Trophoblast cell (in vitro differentiated cells and primary cell): Measurements from ENCODE around the gene ROR2.

Source experiments
- DNase-seq, 2 donors: peaks; one replicate each; pipeline ENCODE4 v3.0.0-alpha.2; 2016
- H2AFZ ChIP-seq: 2 replicates; pipeline ENCODE4 v1.6.1; 2013; ENCODE audit warnings: low read length, moderate library complexity, mild to moderate bottlenecking; ENCODE audit not compliant: insufficient read depth, poor library complexity
- H2AK5ac ChIP-seq: 2 replicates; pipeline ENCODE4 v1.6.1; 2013; ENCODE audit warnings: mild to moderate bottlenecking, low read length
- H2BK120ac ChIP-seq: 2 replicates; pipeline ENCODE4 v1.6.1; 2013; ENCODE audit warnings: low read length, mild to moderate bottlenecking, moderate library complexity; ENCODE audit not compliant: insufficient read depth, poor library complexity
- H2BK12ac ChIP-seq: 2 replicates; pipeline ENCODE4 v1.6.1; 2013; ENCODE audit warnings: mild to moderate bottlenecking, low read length, moderate library complexity
- H2BK5ac ChIP-seq: 2 replicates; pipeline ENCODE4 v1.6.1; 2013; ENCODE audit warnings: low read length, low read depth, moderate library complexity, mild to moderate bottlenecking; ENCODE audit not compliant: poor library complexity
- H3K14ac ChIP-seq: 2 replicates; pipeline ENCODE4 v1.6.1; 2013; ENCODE audit warnings: mild to moderate bottlenecking, low read length
- H3K18ac ChIP-seq: 2 replicates; pipeline ENCODE4 v1.6.1; 2013; ENCODE audit warnings: mild to moderate bottlenecking, low read length
- H3K23ac ChIP-seq: 2 replicates; pipeline ENCODE4 v1.6.1; 2013; ENCODE audit warnings: low read length
- H3K27ac ChIP-seq: 2 replicates; pipeline ENCODE4 v1.5.1; 2013; ENCODE audit warnings: low read depth, mild to moderate bottlenecking, inconsistent platforms, low read length, moderate library complexity
- H3K27me3 ChIP-seq: 2 replicates; pipeline ENCODE4 v1.6.1; 2013; ENCODE audit warnings: inconsistent platforms, mild to moderate bottlenecking, low read length, moderate library complexity; ENCODE audit not compliant: insufficient read depth
- H3K36me3 ChIP-seq, 2 experiments: 1 replicate in 1 of 2; 2 replicates in 1 of 2; pipeline ENCODE4 v1.6.1; 2013; ENCODE audit warnings: low read length in 2 of 2, mild to moderate bottlenecking in 2 of 2, moderate library complexity in 1 of 2; ENCODE audit not compliant: insufficient read depth in 2 of 2, control insufficient read depth in 1 of 2
- H3K4ac ChIP-seq: 2 replicates; pipeline ENCODE4 v1.6.1; 2013; ENCODE audit warnings: low read depth, mild to moderate bottlenecking, low read length, moderate library complexity
- H3K4me1 ChIP-seq, 2 experiments: 1 replicate in 1 of 2; 2 replicates in 1 of 2; pipeline ENCODE4 v1.6.1; 2013; ENCODE audit warnings: low read length in 2 of 2, mild to moderate bottlenecking in 2 of 2, moderate library complexity in 1 of 2; ENCODE audit not compliant: insufficient read depth in 2 of 2, control insufficient read depth in 1 of 2
- H3K4me2 ChIP-seq: 2 replicates; pipeline ENCODE4 v1.6.1; 2013; ENCODE audit warnings: inconsistent platforms, mild to moderate bottlenecking, low read length, moderate library complexity
- H3K4me3 ChIP-seq: 2 replicates; pipeline ENCODE4 v1.5.1; 2013; ENCODE audit warnings: mild to moderate bottlenecking, low read depth, low read length, inconsistent platforms
- H3K79me1 ChIP-seq: one replicate; pipeline ENCODE4 v1.6.1; 2013; ENCODE audit warnings: low read length
- H3K79me2 ChIP-seq: 2 replicates; pipeline ENCODE4 v1.6.1; 2013; ENCODE audit warnings: low read length, mild to moderate bottlenecking; ENCODE audit not compliant: control insufficient read depth, insufficient read depth, poor library complexity
- H3K9ac ChIP-seq: 2 replicates; pipeline ENCODE4 v1.6.1; 2013; ENCODE audit warnings: mild to moderate bottlenecking, low read length
- H3K9me3 ChIP-seq: 2 replicates; pipeline ENCODE4 v1.6.1; 2013; ENCODE audit warnings: low read depth, mild to moderate bottlenecking, control low read depth, inconsistent platforms, low read length; ENCODE audit not compliant: insufficient read depth
- H4K12ac ChIP-seq: 2 replicates; pipeline ENCODE4 v1.6.1; 2013; ENCODE audit warnings: low read depth, mild to moderate bottlenecking, low read length, moderate library complexity
- H4K8ac ChIP-seq: 2 replicates; pipeline ENCODE4 v1.6.1; 2013; ENCODE audit warnings: low read depth, mild to moderate bottlenecking, low read length, moderate library complexity
- H4K91ac ChIP-seq: one replicate; pipeline ENCODE4 v1.6.1; 2013; ENCODE audit warnings: low read depth, mild to moderate bottlenecking, low read length, moderate library complexity
- WGBS: extraction: QIAGEN DNeasy Blood & Tissue Kit; methylation state at CpG from one replicate; pipeline ENCODE4 v1.1.7; 2013; ENCODE audit warnings: missing lambda C conversion rate; ENCODE audit not compliant: insufficient read length, insufficient coverage; ENCODE audit errors: extremely low coverage; 5-methylcytosine and 5-hydroxymethylcytosine counted together

ROR2 gene

GRCh38 chr9:91896513-91897121 lies 53.4 kb downstream of the ROR2 start:
- H3K79me1 ChIP-seq = no peaks in the 10 kb centered on the region
- no peak overlapping the region for H3K4ac ChIP-seq
- H3K4me2 ChIP-seq = no peak overlapping the region
- no peak overlapping the region for H4K91ac ChIP-seq
- peaks cover 9 to 11% of the 10 kb centered on the region in 2 experiments for H3K4me1 ChIP-seq
- no peak overlapping the region for H3K14ac ChIP-seq
- H3K27ac ChIP-seq = no peak overlapping the region
- DNase-seq = no peak
- H3K4me3 ChIP-seq = no peak overlapping the region
- no peak overlapping the region for H3K9ac ChIP-seq
- H2AK5ac ChIP-seq = no peak overlapping the region
- H2BK5ac ChIP-seq = no peak overlapping the region
- H3K23ac ChIP-seq = no peak overlapping the region
- H3K27me3 ChIP-seq = no peaks in the 10 kb centered on the region
- no CpG with 5 or more reads among the region's 11 CpGs for WGBS
- no peak overlapping the region for H2BK120ac ChIP-seq
- no peaks in the 10 kb centered on the region for H3K36me3 ChIP-seq
- H3K79me2 ChIP-seq = no peaks in the 10 kb centered on the region
- no peak overlapping the region for H3K18ac ChIP-seq
- no peaks in the 10 kb centered on the region for H3K9me3 ChIP-seq
- H4K12ac ChIP-seq = no peak overlapping the region
- no peak overlapping the region for H4K8ac ChIP-seq
- no peak overlapping the region for H2BK12ac ChIP-seq
- H2AFZ ChIP-seq = no peak overlapping the region

DNA sequence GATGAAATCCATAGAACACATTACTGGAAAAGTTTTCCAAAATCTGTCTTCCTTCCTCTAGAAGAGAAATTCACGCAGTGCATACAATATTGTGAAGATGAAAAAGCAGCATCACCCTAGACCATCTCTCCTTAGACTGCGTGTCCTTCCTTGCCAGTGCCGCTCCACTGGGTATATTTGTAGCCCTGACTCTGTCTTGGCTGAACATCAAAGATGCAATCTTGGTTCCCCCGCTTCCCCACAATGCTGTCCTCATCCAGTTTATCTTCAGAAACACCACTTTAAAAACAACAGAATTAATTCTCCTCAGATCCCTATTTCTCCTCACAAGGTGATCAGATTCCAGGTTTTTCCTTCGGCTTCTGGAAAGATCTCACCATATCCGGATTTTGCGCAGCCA lies 53.9 kb downstream of the ROR2 start:
- Histone ChIP-seq H4K91ac (no peak overlapping the region), H3K36me3 (no peaks in the 10 kb centered on the region), H3K27ac (no peak overlapping the region), H3K18ac (no peak overlapping the region), H3K14ac (no peak overlapping the region), H3K27me3 (no peaks in the 10 kb centered on the region), H3K79me2 (no peaks in the 10 kb centered on the region), H2BK120ac (no peak overlapping the region), H4K8ac (no peak overlapping the region), H3K79me1 (no peaks in the 10 kb centered on the region), H4K12ac (no peak overlapping the region), H3K9me3 (no peaks in the 10 kb centered on the region), H3K4me2 (no peak overlapping the region), H2AFZ (no peak overlapping the region), H3K4ac (no peak overlapping the region), H3K23ac (no peak overlapping the region), H3K4me3 (no peak overlapping the region), H3K9ac (no peak overlapping the region), H2BK5ac (no peak overlapping the region), H2BK12ac (no peak overlapping the region), H2AK5ac (no peak overlapping the region), H3K4me1 (peaks cover 9 to 11% of the 10 kb centered on the region in 2 experiments)
- no CpG with 5 or more reads among the region's 7 CpGs for WGBS
- DNase-seq = no peak

DNA sequence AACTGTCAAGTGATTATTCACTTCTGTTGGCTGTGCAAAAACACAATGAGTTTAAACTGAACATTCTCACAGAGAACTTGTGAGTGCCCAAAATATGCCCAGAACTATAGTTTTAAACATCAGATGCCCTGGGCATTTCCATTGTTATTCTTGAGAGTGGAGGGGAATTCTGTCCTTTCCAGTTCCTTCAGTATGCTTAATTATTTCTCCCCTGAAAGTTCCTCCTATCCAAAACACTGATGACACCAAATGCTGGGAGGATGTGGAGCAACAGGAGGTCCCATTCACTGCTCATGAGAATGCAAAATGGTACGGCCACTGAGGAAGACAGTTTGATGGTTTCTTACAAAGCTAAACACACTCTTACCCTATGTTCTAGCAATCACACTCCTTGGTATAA lies 55.5 kb downstream of the ROR2 start:
- Histone ChIP-seq H3K79me1 (no peaks in the 10 kb centered on the region), H3K27ac (no peak overlapping the region), H3K36me3 (no peaks in the 10 kb centered on the region), H3K9ac (no peak overlapping the region), H2BK12ac (no peak overlapping the region), H3K4me3 (no peak overlapping the region), H4K12ac (no peak overlapping the region), H3K18ac (no peak overlapping the region), H3K14ac (no peak overlapping the region), H2BK120ac (no peak overlapping the region), H3K9me3 (no peaks in the 10 kb centered on the region), H3K23ac (no peak overlapping the region), H2AK5ac (no peak overlapping the region), H3K4me2 (no peak overlapping the region), H3K79me2 (no peaks in the 10 kb centered on the region), H4K8ac (no peak overlapping the region), H3K4me1 (peaks cover 9% of the 10 kb centered on the region in 2 experiments), H2AFZ (no peak overlapping the region), H3K27me3 (peaks cover under 1% of the 10 kb centered on the region), H4K91ac (no peak overlapping the region), H2BK5ac (no peak overlapping the region), H3K4ac (no peak overlapping the region)
- DNase-seq = no peak
- no CpG with 5 or more reads among the region's 1 CpG for WGBS

DNA sequence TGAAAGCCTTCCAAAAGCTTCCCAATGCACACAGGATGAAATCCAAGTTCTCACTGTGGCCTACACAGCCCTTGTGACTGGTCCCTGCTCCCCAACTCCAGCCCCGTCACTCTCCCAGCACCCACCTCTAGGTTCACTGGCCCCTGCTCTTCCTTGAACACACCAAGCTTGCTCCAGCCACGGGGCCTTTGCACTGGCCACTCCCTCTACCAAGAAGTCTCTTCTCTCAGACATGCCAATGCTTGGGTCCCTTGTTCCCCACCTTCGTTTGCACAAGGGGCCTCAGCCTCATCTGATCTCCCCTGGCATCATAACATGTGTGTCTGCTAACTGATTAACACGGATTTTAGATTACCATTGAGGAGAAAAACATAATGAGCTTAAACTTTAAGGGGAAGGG lies 56.0 kb downstream of the ROR2 start:
- Histone ChIP-seq H3K23ac (no peak overlapping the region), H3K18ac (no peak overlapping the region), H3K79me1 (no peaks in the 10 kb centered on the region), H4K91ac (no peak overlapping the region), H2AK5ac (no peak overlapping the region), H3K9me3 (no peaks in the 10 kb centered on the region), H2BK5ac (no peak overlapping the region), H3K9ac (no peak overlapping the region), H3K36me3 (no peaks in the 10 kb centered on the region), H3K79me2 (no peaks in the 10 kb centered on the region), H3K14ac (no peak overlapping the region), H3K4me3 (no peak overlapping the region), H4K8ac (no peak overlapping the region), H4K12ac (no peak overlapping the region), H2BK120ac (no peak overlapping the region), H3K4me2 (no peak overlapping the region), H3K27ac (no peak overlapping the region), H2AFZ (no peak overlapping the region), H3K4ac (no peak overlapping the region), H2BK12ac (no peak overlapping the region), H3K27me3 (peaks cover 2% of the 10 kb centered on the region), H3K4me1 (peaks cover 5% of the 10 kb centered on the region in 2 experiments)
- WGBS = no CpG with 5 or more reads among the region's 4 CpGs
- no peak for DNase-seq
